ENCODE measurements around the gene CCDC134.

Gene CCDC134

DNA sequence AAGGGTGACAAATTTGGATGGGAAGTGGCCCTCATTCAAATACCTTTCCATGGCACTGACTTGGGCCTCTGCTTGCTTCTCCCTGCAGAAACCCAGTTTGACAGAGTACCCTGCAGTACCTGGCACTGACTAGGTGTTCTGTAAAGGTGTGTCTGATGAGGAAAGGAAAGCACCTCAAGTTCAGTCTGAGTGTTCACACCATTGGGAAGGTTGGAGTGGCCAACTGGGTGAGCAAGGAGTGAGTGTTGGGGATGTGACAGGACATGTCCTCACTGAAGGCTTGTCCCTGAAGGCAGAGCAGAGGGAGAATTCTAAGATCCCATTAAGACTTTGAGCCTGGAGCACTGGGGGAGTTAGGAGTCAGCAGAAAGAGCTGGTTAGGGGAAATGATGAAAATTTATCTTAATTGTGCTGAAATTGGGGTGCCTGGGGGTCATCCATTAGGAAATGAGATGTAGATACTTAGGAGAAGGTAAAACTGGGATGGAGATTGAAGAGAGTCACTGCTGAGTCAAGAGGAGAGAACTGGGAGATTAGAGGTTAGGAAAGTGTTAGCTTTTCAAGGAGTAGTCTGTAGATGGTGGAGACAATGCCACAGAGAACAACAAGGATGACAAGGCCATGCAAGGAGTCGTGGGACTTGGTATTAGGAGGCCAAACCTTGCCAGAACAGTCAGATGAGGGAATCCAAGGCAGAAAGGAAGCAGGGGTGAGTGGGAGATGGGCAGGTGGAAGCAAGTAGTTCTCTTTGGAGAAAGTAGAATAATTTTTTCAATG lies 38.6 kb downstream of the CCDC134 start:
- peak overlapping the region; percentile 31 for H3K27ac Mint-ChIP-seq
- peaks cover 85% of the 10 kb centered on the region for H3K36me3 Mint-ChIP-seq (ENCODE audit: low read depth)
- no peak for DNase-seq
- no peaks in the 10 kb centered on the region for H3K9me3 Mint-ChIP-seq
- H3K4me1 Mint-ChIP-seq (ENCODE audit: low read depth) = peaks cover 78% of the 10 kb centered on the region
- no peak overlapping the region for H3K4me3 Mint-ChIP-seq
- H3K27me3 Mint-ChIP-seq = no peaks in the 10 kb centered on the region

DNA sequence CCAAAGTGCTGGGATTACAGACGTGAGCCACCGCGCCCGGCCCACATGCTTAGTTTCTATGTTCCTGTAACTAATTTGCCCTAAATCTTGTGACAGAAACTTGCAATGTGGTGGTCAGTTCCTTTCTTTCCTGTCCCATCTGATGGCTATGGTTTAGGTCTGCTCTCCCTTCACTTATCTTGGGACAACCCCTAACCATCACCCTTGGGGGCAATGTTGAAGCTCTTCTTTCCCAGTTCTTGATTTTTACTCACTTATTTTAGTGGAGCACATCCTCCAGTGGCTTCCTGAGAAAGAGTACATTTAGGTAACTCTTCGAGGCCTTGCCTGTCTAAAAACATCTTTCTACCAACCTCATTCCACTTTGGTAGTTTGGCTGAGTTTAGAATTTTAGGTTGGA lies 39.7 kb downstream of the CCDC134 start:
- Mint-ChIP-seq H3K9me3 (no peaks in the 10 kb centered on the region), H3K27me3 (no peaks in the 10 kb centered on the region), H3K36me3 (ENCODE audit: low read depth) (peaks cover 83% of the 10 kb centered on the region), H3K4me3 (no peak overlapping the region), H3K4me1 (ENCODE audit: low read depth) (peaks cover 82% of the 10 kb centered on the region), H3K27ac (no peak overlapping the region)
- DNase-seq = no peak

GRCh38 chr22:41841085-41841712 lies 40.7 kb downstream of the CCDC134 start:
- no peaks in the 10 kb centered on the region for H3K9me3 Mint-ChIP-seq
- H3K4me1 Mint-ChIP-seq (ENCODE audit: low read depth) = peaks cover 85% of the 10 kb centered on the region
- H3K4me3 Mint-ChIP-seq = no peak overlapping the region
- H3K27me3 Mint-ChIP-seq = no peaks in the 10 kb centered on the region
- peak overlapping the region; percentile 68 for H3K27ac Mint-ChIP-seq
- DNase-seq = no peak
- peaks cover 84% of the 10 kb centered on the region for H3K36me3 Mint-ChIP-seq (ENCODE audit: low read depth)

DNA sequence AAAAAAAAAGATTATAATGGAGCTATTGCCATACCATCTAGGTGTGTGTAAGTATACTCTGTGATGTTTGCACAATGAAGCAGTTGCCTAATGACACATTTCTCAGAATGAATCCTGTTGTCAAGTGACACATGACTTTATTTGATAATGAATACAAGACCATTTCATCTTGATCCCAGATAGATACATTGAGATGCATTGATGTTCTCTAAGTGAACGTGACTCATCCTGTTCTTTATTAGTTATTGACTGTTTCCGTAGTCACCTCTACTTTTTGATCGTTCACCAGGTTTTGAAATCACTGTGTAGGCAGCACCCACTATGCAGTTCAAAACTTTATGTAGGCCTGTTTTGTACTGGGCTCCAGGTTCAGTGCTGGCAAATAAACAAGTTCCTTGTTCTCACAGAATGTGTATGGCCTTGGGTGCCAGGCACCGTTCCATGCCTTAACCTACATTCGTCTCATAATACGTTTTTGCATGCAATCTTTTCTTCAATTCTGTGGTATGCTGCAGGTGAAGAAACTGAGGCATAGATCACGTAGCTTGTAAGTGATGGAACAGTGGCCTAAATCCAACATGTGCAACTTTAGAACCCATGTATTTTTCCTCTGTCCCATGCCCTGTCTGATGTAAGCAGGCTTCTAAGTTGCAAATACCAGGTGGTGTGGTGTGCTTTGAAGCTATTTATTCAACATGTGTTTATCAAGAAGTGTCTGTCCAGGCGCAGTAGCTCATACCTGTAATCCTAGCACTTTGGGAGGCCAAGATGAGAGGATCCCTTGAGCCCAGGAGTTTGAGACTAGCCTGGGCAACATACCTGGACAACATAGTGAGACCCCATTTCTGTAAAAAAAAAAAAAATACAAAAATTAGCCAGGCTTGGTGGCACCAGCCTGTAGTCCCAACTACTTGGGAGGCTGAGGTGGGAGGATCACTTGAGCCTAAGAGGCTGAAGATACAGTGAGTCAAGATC lies 42.8 kb downstream of the CCDC134 start:
- Mint-ChIP-seq H3K36me3 (ENCODE audit: low read depth) (peaks cover 73% of the 10 kb centered on the region), H3K9me3 (no peaks in the 10 kb centered on the region), H3K4me1 (ENCODE audit: low read depth) (peaks cover 88% of the 10 kb centered on the region), H3K27me3 (no peaks in the 10 kb centered on the region), H3K27ac (peak overlapping the region; percentile 94), H3K4me3 (peak overlapping the region; percentile 55)
- DNase-seq = no peak

- H3K4me3 Mint-ChIP-seq = peak overlapping the region; percentile 32
- H3K4me1 Mint-ChIP-seq (ENCODE audit: low read depth) = peaks cover 88% of the 10 kb centered on the region
- peak overlapping the region; percentile 94 for H3K27ac Mint-ChIP-seq
- no peaks in the 10 kb centered on the region for H3K27me3 Mint-ChIP-seq
- no peaks in the 10 kb centered on the region for H3K9me3 Mint-ChIP-seq
- DNase-seq = no peak
- peaks cover 70% of the 10 kb centered on the region for H3K36me3 Mint-ChIP-seq (ENCODE audit: low read depth)
Measured at GRCh38 chr22:41844036-41844435, 43.6 kb downstream of the CCDC134 start.

DNA sequence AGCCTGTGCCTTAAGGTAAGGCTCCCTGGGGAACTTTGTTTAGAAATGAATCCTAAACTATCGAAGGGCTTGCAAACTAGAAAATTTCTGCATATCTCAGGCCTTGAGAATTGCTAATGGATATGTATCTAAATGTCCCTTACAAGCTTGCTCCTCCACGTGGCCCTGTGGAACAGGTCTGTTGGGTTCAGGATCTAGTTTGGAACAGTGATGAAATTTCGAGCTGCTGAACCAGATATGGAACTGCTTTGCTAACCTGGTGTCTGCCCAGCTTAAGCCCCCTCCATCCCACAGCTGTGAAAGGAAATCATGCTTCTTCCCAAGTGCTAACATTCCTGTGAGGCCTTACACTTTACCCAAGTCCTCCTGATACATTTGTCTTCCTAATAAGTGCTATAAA lies 44.0 kb downstream of the CCDC134 start:
- Mint-ChIP-seq H3K9me3 (no peaks in the 10 kb centered on the region), H3K4me1 (ENCODE audit: low read depth) (peaks cover 87% of the 10 kb centered on the region), H3K27ac (peak overlapping the region; percentile 94), H3K27me3 (no peaks in the 10 kb centered on the region), H3K36me3 (ENCODE audit: low read depth) (peaks cover 68% of the 10 kb centered on the region), H3K4me3 (no peak overlapping the region)
- no peak for DNase-seq

- Mint-ChIP-seq H3K4me3 (no peak overlapping the region), H3K27me3 (no peaks in the 10 kb centered on the region), H3K27ac (peak overlapping the region; percentile 60), H3K4me1 (ENCODE audit: low read depth) (peaks cover 87% of the 10 kb centered on the region), H3K36me3 (ENCODE audit: low read depth) (peaks cover 67% of the 10 kb centered on the region), H3K9me3 (no peaks in the 10 kb centered on the region)
- DNase-seq = no peak
Measured at GRCh38 chr22:41845380-41846267, 45.1 kb downstream of the CCDC134 start.

DNA sequence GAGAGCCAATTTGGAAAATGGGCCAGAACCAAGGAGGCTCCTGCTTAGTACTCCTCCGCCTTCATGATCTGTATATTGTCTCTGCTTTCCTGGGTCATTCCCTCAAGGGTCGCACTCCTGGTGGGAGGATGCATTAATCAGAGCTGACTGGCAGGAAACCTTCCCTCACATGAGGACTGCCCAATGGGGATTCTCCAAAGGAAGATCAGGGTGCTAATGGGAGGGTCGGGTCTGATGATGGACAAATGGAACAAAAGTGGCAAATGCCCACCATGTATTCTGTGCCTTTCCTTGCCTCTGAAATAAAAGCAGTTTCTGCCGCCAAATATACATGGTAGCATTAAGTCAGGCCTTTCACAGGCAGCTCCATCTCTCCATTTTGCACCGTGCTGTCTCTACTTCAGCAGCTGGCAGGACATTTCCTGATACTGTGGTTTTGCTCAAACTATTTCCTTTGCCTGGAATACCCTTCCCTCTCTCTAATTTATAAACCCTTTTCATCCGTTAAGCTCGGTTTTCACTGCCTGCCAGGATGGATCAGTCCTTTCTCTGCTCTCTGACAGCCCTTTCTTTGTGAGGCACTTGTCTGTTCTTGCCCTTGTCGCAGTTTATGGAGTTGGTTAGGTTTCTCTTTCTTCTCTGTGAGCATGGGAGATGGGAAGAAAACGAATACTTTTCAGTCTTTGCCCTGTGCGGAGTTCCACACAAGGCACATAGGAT lies 45.9 kb downstream of the CCDC134 start:
- H3K27ac Mint-ChIP-seq = peak overlapping the region; percentile 69
- DNase-seq = no peak
- H3K9me3 Mint-ChIP-seq = no peaks in the 10 kb centered on the region
- no peak overlapping the region for H3K4me3 Mint-ChIP-seq
- peaks cover 79% of the 10 kb centered on the region for H3K4me1 Mint-ChIP-seq (ENCODE audit: low read depth)
- no peaks in the 10 kb centered on the region for H3K27me3 Mint-ChIP-seq
- H3K36me3 Mint-ChIP-seq (ENCODE audit: low read depth) = peaks cover 64% of the 10 kb centered on the region

DNA sequence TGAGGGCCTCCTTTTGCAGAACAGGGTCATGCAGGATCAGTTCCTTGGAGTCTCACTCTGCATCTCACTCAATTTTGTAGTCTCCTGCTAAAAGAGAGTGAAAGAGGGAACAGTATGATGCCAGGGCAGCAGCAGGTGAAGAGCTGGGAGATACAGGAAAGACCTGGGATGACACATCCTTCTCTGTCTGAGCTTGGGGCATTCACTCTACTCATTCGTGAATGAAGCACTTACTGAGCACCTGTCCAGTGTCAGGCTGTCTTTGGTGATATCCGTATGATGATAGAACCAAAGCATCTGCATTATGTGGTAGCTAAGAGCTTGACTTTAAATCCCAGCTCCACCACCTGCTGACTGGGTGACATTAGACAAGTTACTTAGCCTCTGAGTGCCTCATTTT lies 46.8 kb downstream of the CCDC134 start:
- peaks cover 77% of the 10 kb centered on the region for H3K4me1 Mint-ChIP-seq (ENCODE audit: low read depth)
- peak overlapping the region; percentile 69 for H3K27ac Mint-ChIP-seq
- peaks cover 62% of the 10 kb centered on the region for H3K36me3 Mint-ChIP-seq (ENCODE audit: low read depth)
- DNase-seq = no peak
- H3K4me3 Mint-ChIP-seq = no peak overlapping the region
- H3K27me3 Mint-ChIP-seq = no peaks in the 10 kb centered on the region
- H3K9me3 Mint-ChIP-seq = no peaks in the 10 kb centered on the region

DNA sequence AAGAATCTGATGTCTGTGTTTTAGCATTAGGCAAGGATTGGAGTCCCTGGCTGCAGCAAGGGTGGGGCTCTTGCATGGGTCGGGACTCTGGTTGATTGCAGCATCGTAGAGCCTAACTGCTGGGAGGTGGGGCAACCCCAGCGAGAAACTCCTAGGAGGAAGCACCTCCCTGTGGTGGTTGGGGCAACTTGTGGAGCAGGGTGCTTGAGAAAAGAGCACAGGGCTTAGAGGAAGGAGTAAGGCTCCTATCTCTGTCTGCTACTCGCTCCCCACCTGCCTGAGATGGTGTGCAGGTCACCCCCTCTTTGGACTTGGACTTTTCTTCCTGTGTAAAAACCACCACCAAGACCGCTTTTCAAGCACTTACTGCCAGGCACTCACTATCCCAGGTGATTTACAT lies 48.0 kb downstream of the CCDC134 start:
- peaks cover 61% of the 10 kb centered on the region for H3K36me3 Mint-ChIP-seq (ENCODE audit: low read depth)
- H3K4me3 Mint-ChIP-seq = no peak overlapping the region
- H3K27me3 Mint-ChIP-seq = no peaks in the 10 kb centered on the region
- peaks cover 74% of the 10 kb centered on the region for H3K4me1 Mint-ChIP-seq (ENCODE audit: low read depth)
- H3K9me3 Mint-ChIP-seq = no peaks in the 10 kb centered on the region
- DNase-seq = no peak
- H3K27ac Mint-ChIP-seq = peak overlapping the region; percentile 13

- Mint-ChIP-seq H3K27ac (peak overlapping the region; percentile 95), H3K4me3 (no peak overlapping the region), H3K4me1 (ENCODE audit: low read depth) (peaks cover 79% of the 10 kb centered on the region), H3K36me3 (ENCODE audit: low read depth) (peaks cover 49% of the 10 kb centered on the region), H3K9me3 (no peaks in the 10 kb centered on the region), H3K27me3 (no peaks in the 10 kb centered on the region)
- no peak for DNase-seq
Measured at GRCh38 chr22:41856469-41856868, 56.0 kb downstream of the CCDC134 start.

- Mint-ChIP-seq H3K9me3 (no peaks in the 10 kb centered on the region), H3K27ac (peak overlapping the region; percentile 95), H3K4me3 (peak overlapping the region; percentile 52), H3K4me1 (ENCODE audit: low read depth) (peaks cover 80% of the 10 kb centered on the region), H3K27me3 (no peaks in the 10 kb centered on the region), H3K36me3 (ENCODE audit: low read depth) (peaks cover 44% of the 10 kb centered on the region)
- DNase-seq = peak; percentile 68
Measured at GRCh38 chr22:41857155-41857859, 56.8 kb downstream of the CCDC134 start.

- no peak for DNase-seq
- H3K36me3 Mint-ChIP-seq (ENCODE audit: low read depth) = peaks cover 41% of the 10 kb centered on the region
- peaks cover 83% of the 10 kb centered on the region for H3K4me1 Mint-ChIP-seq (ENCODE audit: low read depth)
- H3K9me3 Mint-ChIP-seq = no peaks in the 10 kb centered on the region
- H3K27me3 Mint-ChIP-seq = no peaks in the 10 kb centered on the region
- H3K4me3 Mint-ChIP-seq = peak overlapping the region; percentile 52
- peak overlapping the region; percentile 95 for H3K27ac Mint-ChIP-seq
Measured at GRCh38 chr22:41857860-41858199, 57.4 kb downstream of the CCDC134 start.
